G401 (cell line): ENCODE results near the gene SARNP. TPM values are rescaled to one million over a fixed set of nuclear protein-coding genes. Genes with fewer than 3 reads are reported as not detected.
A peak's percentile ranks its signal among the peaks of the same experiment; 100 is the strongest.

Experiments
- DNase-seq: peaks from one replicate; pipeline ENCODE4 v3.0.0-alpha.2; 2015; ENCODE audit warnings: low spot score
- in situ Hi-C: cut with HindIII; loops from 2 replicates; pipeline ENCODE4 v1.10.0; 2016; ENCODE audit warnings: low sequenced_read_pairs, mixed read lengths
- total RNA-seq: library from RNA; depleted of rRNA; stranded (reverse); fragments of >200 nt; shearing (Covaris generic); gene quantifications from 2 replicates; pipeline ENCODE4 v1.2.3, GENCODE V29; 2014; rRNA removed

The SARNP gene
- total RNA-seq, 1 experiment from 2014 or later = 272 TPM

DNA sequence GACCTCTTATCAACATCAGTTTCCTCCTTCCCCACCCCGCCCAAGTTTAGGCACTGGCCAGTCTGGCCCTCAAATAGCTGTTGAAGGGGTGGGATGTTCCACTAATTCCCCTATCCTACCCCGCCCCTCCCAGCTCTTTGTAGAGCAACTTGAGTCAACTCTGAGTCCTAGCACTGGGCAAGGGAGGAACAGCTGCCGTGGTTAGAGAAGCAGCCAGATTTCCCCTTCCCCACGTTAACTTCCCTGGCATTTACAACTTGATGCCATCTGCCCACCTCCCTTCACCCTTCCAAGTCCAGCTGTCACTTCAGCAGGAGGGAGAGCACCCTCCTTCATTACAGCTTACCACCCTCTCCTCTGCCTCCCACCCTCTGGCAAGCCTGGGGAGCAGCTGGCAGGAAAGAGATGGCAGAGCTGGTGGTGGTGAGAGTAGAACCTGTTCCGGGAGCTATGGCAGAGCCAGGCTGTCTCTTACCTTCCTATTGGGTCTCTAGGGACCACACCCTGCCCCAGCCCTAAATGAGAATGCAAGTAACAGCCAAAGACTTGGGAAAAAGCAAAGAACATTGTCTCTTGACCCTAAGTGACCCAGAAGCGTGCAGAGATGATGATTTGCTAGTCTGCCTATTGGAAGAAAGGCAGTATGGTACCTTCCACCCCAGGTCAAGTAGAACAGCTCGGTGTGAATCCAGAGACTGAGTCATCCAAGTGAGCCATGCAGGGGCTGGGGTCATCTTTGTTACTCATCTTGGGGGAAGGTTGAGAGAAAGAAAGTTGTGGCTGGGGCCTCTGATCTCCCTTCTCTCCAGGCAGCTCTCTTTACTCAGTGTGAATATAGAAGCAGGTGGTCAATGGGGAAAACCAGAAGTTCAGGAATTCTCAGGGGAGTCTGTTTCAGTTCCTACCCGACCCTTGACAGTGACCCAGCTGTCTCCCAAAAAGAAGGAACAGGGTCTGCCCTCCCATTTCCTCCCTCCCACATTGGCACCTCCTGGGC is 100.2 kb downstream of the SARNP start:
- in situ Hi-C loops = no loop called here
- DNase-seq = no peak

- in situ Hi-C loops = no loop called here
- no peak for DNase-seq
These were observed 101.0 kb downstream of the SARNP start for GRCh38 chr12:55716582-55716957.

DNA sequence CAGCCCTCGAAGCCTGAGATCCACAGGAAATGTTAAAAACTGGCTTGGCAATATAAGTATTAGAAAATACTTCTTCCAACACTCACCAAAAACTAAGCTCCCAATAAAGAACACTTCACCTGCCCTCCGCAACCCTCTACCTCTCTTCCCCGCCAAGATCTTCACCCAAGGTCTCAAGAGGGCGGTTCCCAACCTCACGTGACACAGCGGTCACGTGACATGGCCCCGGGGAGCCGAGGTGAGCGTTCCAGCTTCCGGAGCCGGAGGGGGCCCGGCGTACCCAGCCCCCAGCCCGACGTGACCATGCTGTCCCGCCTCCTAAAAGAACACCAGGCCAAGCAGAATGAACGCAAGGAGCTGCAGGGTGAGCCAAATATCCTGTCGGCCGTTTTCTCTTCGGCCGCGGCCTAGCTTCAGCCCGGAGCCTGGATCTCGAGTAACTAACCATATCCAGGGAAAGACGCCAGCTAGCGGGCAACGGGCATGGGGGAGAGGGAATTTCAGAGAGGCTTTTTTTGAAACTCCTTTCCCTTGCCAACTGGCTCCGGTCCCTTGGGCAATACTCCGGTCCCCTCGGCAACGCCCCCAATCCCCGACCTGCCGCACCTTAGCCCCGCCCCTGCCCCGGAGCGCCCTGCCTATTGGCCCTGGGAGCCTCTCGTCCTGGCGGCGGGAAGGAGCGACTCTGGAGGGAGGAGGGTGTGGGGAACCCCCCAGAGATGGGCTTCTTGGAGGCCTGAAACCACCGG is 101.5 kb downstream of the SARNP start, which contains the start of gene BLOC1S1:
BLOC1S1 (plus strand) TSS at position 214 of the 749 bp plus-strand sequence; CDS start at position 220, 6 bp downstream.
- peak; percentile 92 for DNase-seq
- in situ Hi-C loops = no loop called here

DNA sequence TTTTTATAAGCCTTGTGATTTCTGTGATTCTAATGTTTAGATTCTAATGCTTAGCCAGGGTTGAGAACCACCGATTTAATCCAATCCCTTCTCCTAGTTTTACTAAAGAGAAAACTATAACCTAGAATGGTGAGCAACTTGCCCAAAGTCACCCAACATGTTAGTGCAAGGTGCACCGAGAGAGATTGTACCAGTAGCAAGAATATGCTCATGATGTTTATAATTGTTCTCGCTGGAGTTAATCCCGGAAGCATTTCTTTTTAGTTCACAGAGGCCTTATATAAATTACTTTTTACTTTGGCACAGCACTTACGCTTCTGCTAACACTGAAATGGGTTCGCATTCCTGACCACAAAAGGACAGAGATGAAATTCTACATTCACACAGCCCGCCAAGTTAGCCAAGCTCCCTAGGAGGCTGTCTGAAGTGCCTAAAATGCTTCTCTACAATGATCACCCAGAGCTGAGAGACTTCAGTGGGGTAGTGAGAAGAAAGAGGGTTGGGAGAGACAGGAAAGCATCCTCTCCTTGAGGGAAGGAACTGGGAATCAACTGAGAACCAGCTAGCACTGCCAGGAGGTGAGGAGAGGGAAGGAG is 102.3 kb downstream of the SARNP start:
- in situ Hi-C loops = no loop called here
- DNase-seq = no peak

DNA sequence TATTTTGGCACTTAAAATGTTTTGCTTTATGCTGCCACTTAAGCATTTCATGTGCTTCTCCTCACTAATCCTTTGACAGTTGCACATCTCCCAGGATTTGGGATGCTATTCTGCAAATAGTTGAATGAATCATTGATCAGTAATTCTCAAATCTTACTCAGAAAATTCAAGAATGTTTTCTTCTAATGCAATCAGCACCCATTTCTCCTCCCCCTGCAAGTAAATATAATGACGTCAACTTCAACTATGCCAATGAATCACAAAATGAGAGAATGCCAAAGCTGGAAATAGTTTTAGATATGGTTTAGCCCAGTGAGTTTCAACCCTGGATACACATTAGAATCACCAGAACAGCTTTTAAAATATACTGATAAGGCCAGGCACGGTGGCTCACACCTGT is 103.8 kb downstream of the SARNP start:
- DNase-seq = no peak
- in situ Hi-C loops = no loop called here

DNA sequence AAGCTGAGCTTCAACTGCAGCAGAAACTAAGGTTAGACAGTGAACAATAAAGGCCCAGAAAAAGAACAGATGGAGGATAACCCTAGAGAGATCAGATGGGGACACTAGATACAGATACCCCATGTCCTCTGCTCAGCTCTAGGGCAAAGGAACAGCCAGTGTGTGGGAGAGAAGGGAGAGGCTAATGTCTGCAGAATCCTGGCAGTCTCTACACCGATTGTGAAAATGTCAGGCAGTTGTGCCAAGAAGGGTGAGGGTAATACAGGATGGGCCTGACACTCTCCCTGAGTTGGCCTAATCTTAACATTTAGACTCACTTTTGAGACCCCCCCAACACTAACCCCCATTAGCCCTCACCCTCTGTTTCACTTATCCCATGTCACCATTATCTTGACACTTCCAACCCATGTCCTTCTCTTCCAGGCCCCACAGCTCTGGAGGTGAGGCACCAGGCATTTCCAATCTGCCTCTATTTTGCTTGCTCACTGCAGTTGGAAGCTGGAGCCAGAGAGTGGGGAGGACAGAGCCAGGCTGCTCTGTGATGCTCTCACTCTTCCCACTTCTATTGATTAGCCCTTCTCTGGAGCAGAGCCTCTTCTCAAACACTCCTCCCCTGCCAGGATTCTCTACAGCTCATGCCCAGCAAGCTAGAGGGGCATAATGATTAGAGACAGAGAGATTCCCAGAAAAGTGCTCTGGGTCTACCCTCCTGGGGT is 104.7 kb downstream of the SARNP start:
- DNase-seq = no peak
- in situ Hi-C loops = no loop called here

DNA sequence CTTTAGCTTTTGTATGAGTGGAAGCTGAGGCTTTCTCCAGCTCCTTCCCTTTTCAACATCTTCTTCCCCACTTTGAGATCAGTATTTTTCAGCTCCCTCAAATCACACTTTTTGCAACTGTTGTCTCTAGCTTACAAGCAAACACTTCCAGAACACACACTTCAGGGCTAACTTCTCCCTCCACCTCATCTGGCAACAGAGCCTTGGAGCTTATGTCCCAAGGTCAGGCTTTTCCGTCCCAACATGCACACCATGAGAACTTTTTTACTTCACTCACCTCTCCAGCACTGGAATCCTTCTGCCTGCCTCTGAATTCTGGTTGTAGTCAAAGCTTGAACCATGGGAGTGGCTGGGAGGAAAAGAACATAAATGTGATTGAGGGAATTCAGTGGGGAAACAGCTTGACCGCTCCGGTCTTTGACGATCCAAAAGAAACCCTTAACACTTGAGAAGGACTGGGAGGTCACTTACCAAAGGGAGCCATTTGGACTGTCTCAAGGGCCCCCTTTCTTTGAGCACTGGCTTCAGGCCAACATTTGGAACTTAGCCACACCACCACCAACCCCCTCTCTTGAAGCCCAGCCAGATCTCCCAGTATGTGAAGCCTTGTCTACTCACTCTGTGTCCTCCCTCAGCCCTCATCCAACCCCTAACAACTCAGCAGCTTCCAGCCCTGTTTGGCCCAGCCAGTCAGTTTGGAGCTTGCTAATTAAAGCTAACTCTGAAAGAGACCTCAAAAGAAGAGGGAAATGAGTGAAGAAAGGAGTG is 105.6 kb downstream of the SARNP start:
- no peak for DNase-seq
- in situ Hi-C loops = no loop called here

- DNase-seq = no peak
- in situ Hi-C loops = no loop called here
These were observed 108.8 kb downstream of the SARNP start for GRCh38 chr12:55708695-55709233.

DNA sequence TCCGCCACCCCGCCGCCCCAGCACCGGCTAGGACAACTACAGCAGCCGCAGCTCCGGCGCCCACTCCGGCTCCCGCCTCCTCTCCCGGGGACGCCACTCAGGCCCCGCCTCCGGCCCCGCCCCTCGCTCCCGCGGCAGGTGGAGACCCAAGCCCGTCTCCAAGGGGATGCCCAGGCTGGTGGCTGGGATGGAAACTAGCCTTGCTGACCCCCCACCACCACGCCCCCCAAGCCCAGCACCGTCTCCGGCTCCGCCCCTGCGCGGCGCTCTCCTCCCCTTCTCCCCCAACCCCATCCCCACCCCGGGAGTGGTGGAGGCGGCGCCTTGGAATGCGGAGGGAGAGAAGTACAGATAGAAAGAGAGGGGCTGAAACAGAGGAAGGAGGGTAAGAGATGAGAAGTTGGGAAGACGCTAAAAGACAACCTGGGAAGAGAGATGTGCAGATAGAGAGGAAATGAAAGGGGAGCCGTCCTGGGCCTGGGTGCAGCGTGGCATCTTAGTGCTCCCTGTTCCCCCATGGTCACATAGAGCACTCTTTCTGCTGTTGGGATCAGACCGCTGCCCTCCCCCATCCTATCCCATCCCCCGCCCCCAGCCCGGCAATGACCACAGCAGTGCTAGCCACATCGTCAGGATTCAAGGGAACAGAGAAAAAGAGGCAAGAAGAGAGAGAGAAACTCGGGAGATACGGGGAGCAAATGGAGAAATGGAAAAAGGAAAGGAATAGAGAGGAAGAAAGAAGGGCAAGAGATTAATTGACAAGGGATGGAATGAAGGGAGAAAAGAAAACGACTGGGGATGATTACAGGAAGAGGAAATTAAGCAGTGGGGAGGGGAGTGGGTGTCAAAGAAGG is 109.5 kb downstream of the SARNP start, which contains the start of gene ITGA7:
ITGA7 (minus strand) TSS at position 64 of the 854 bp plus-strand sequence. CDS start 222 bp downstream, outside the sequence.
- in situ Hi-C loops = no loop called here
- peak; percentile 71 for DNase-seq

Other genes with a start within 250 kb of the SARNP start
- not detected in 2 replicates for gene OR2AP1, start 245.3 kb downstream of the SARNP start, total RNA-seq
- not detected in 2 replicates for gene OR10P1, start 180.8 kb downstream of the SARNP start, total RNA-seq
- 0.58 and 3.0 TPM in 2 replicates for gene ITGA7, start 109.8 kb downstream of the SARNP start, total RNA-seq
- 60.2 and 73.7 TPM in 2 replicates for gene BLOC1S1, start 101.7 kb downstream of the SARNP start, total RNA-seq
- 2.5 and 4.3 TPM in 2 replicates for gene RDH5, start 97.3 kb downstream of the SARNP start, total RNA-seq
- 897 and 1,131 TPM in 2 replicates for gene CD63, start 88.7 kb downstream of the SARNP start, total RNA-seq
- gene GDF11, start 74.6 kb downstream of the SARNP start, total RNA-seq = 16.2 and 29.2 TPM in 2 replicates
- 27.8 and 51.5 TPM in 2 replicates for gene ORMDL2, start 317 bp upstream of the SARNP start, total RNA-seq
- gene DNAJC14, start 11.9 kb upstream of the SARNP start, total RNA-seq = 17.3 and 33.2 TPM in 2 replicates
- gene MMP19, start 25.2 kb upstream of the SARNP start, total RNA-seq = 0.98 and 1.8 TPM in 2 replicates
- gene PYM1, start 110.2 kb upstream of the SARNP start, total RNA-seq = 93.9 and 119 TPM in 2 replicates
- 3.6 and 9.7 TPM in 2 replicates for gene DGKA, start 113.4 kb upstream of the SARNP start, total RNA-seq
- gene PMEL, start 148.3 kb upstream of the SARNP start, total RNA-seq = 22.2 and 27.9 TPM in 2 replicates
- 44.7 and 52.3 TPM in 2 replicates for gene CDK2, start 149.1 kb upstream of the SARNP start, total RNA-seq
- 16.9 and 22.1 TPM in 2 replicates for gene RAB5B, start 156.4 kb upstream of the SARNP start, total RNA-seq
- 39.8 and 50.2 TPM in 2 replicates for gene SUOX, start 179.6 kb upstream of the SARNP start, total RNA-seq
- gene IKZF4, start 203.3 kb upstream of the SARNP start, total RNA-seq = 0.54 and 4.4 TPM in 2 replicates
- 1,383 and 1,581 TPM in 2 replicates for gene RPS26, start 224.2 kb upstream of the SARNP start, total RNA-seq